K562 (cell line): ENCODE results near the gene CTIF.

Experiments
- CTCF ChIP-seq, 3 experiments: IDR thresholded peaks in 2 of 3; conservative IDR thresholded peaks in 1 of 3; 2 replicates each; pipeline ENCODE4 v1.5.1; 2011 to 2012; ENCODE audit warnings: low read length in 3 of 3, mild to moderate bottlenecking in 3 of 3, control low read depth in 2 of 3, improper control_type of control experiment in 1 of 3, inconsistent platforms in 1 of 3, low read depth in 1 of 3, mixed read lengths in 1 of 3, moderate library complexity in 1 of 3; ENCODE audit not compliant: insufficient read depth in 2 of 3
- GMEB1 ChIP-seq: fragments of 250-450 bp; sonication (Bioruptor Pico); IDR thresholded peaks from 2 replicates; pipeline ENCODE4 v1.4.0; 2020; ENCODE audit warnings: mild to moderate bottlenecking
- JUNB ChIP-seq: fragments of 450-650 bp; formaldehyde crosslinking; conservative IDR thresholded peaks from 2 replicates; pipeline ENCODE4 v1.4.0; 2020; ENCODE audit warnings: mild to moderate bottlenecking
- KHSRP ChIP-seq: fragments of 450-650 bp; IDR thresholded peaks from 2 replicates; pipeline ENCODE4 v1.6.1; 2017
- MCM5 ChIP-seq: fragments of 450-650 bp; IDR thresholded peaks from 2 replicates; pipeline ENCODE4 v1.6.1; 2016; ENCODE audit warnings: low read depth
- NFIC ChIP-seq: fragments of 450-650 bp; IDR thresholded peaks from 2 replicates; pipeline ENCODE4 v1.6.1; 2017; ENCODE audit warnings: mild to moderate bottlenecking, inconsistent platforms
- PHF21A ChIP-seq: fragments of 450-650 bp; IDR thresholded peaks from 2 replicates; pipeline ENCODE4 v1.6.1; 2017; ENCODE audit warnings: low read depth, borderline replicate concordance
- POLR2A ChIP-seq: fragments of 450-650 bp; conservative IDR thresholded peaks from 2 replicates; pipeline ENCODE4 v1.6.1; 2016
- POLR2AphosphoS2 ChIP-seq: IDR thresholded peaks from 2 replicates; pipeline ENCODE4 v1.6.1; 2012; ENCODE audit warnings: low read length, improper control_type of control experiment
- SOX6 ChIP-seq: fragments of 450-650 bp; IDR thresholded peaks from 2 replicates; pipeline ENCODE4 v1.6.1; 2014; ENCODE audit warnings: mild to moderate bottlenecking
- TEAD4 ChIP-seq, 2 experiments: sonication (generic) in 1 of 2; formaldehyde crosslinking in 1 of 2; IDR thresholded peaks; 2 replicates each; pipeline versions ENCODE4 v1.6.1 to v1.8.0; 2012 to 2022; ENCODE audit warnings: borderline replicate concordance in 1 of 2, inconsistent platforms in 1 of 2, low read length in 1 of 2, mild to moderate bottlenecking in 1 of 2, missing genetic modification reagents in 1 of 2
- ZBTB7A ChIP-seq: IDR thresholded peaks from 2 replicates; pipeline ENCODE4 v1.6.1; 2011; ENCODE audit warnings: low read depth, mild to moderate bottlenecking, low read length, moderate library complexity, borderline replicate concordance; ENCODE audit not compliant: control insufficient read depth
- ZNF232 ChIP-seq: sonication (generic); formaldehyde crosslinking; IDR thresholded peaks from 2 replicates; pipeline ENCODE4 v1.8.0; 2022; ENCODE audit warnings: mild to moderate bottlenecking, missing genetic modification reagents

- no peak for TF ChIP-seq GMEB1
- TF ChIP-seq POLR2AphosphoS2: no peak
- no peak for TF ChIP-seq TEAD4 (IDR thresholded peaks at IDR 0.05; ENCODE audit: low read length)
- TF ChIP-seq TEAD4 (CRISPR knock-in tag; IDR thresholded peaks at IDR 0.05; ENCODE audit: borderline replicate concordance): no peak
- no peak for TF ChIP-seq ZBTB7A
- no peak for TF ChIP-seq ZNF232
- TF ChIP-seq PHF21A: no peak
- TF ChIP-seq JUNB (CRISPR knock-in tag): no peak
- TF ChIP-seq POLR2A: no peak
- TF ChIP-seq KHSRP: no peak
- no peak for TF ChIP-seq MCM5
- no peak for TF ChIP-seq NFIC
- TF ChIP-seq CTCF (IDR thresholded peaks at IDR 0.05 in 2 of 3, conservative IDR thresholded peaks at IDR 0.05 in 1 of 3; ENCODE audit: insufficient read depth in 2 of 3, low read depth in 1 of 3, low read length in 3 of 3): no peak
- no peak for TF ChIP-seq SOX6
These were observed 2.9 kb upstream of the CTIF start for GRCh38 chr18:48535956-48536355.
